ENCODE results near the gene NEK11.
"Not testable (repeated sequence)": the region's sequence is repeated elsewhere in the genome, so short reads cannot be mapped to it uniquely, and the experiment has no call there.

Gene NEK11

DNA sequence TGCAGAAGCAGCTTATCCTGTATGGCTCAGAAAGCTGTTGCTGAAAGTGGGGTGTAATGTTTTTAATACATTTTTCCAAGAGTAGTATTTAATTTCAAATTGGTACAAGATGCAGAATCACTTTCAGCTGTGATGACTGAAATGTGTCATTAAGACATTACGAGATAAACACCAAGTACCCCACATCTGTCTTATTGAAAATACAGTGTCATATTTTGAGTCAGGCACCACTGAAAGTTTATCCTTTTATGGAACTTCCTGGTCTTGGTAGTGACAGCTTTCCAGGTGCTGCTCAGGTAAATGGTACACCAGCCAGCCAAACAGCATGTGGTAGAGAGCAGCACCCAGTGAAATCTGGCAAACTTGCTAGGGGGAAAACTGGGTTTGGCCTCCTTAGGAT is 17.0 kb upstream of the NEK11 start:
- H3K9me3 ChIP-seq (ENCODE audit: control insufficient read depth, low read depth, low read length): no peaks in the 10 kb centered on the region
- no peaks in the 10 kb centered on the region for H3K4me1 ChIP-seq (ENCODE audit: control insufficient read depth, low read depth, low read length)
- no peak overlapping the region for H3K9ac ChIP-seq (ENCODE audit: low read length)
- no peak overlapping the region for H3K27ac ChIP-seq (ENCODE audit: low read length)
- H3K4me3 ChIP-seq (ENCODE audit: low read length): no peak overlapping the region
- H3K27me3 ChIP-seq (ENCODE audit: control insufficient read depth, insufficient read depth, low read length): no peaks in the 10 kb centered on the region
- peaks cover 26% of the 10 kb centered on the region for H3K36me3 ChIP-seq (ENCODE audit: control insufficient read depth, low read depth, low read length)

GRCh38 chr3:131018970-131019369 is 7.7 kb upstream of the NEK11 start:
- Histone ChIP-seq H3K9me3 (ENCODE audit: control insufficient read depth, low read depth, low read length) (no peaks in the 10 kb centered on the region), H3K4me1 (ENCODE audit: control insufficient read depth, low read depth, low read length) (no peaks in the 10 kb centered on the region), H3K9ac (ENCODE audit: low read length) (no peak overlapping the region), H3K27me3 (ENCODE audit: control insufficient read depth, insufficient read depth, low read length) (no peaks in the 10 kb centered on the region), H3K36me3 (ENCODE audit: control insufficient read depth, low read depth, low read length) (peaks cover 21% of the 10 kb centered on the region), H3K4me3 (ENCODE audit: low read length) (no peak overlapping the region), H3K27ac (ENCODE audit: low read length) (no peak overlapping the region)

DNA sequence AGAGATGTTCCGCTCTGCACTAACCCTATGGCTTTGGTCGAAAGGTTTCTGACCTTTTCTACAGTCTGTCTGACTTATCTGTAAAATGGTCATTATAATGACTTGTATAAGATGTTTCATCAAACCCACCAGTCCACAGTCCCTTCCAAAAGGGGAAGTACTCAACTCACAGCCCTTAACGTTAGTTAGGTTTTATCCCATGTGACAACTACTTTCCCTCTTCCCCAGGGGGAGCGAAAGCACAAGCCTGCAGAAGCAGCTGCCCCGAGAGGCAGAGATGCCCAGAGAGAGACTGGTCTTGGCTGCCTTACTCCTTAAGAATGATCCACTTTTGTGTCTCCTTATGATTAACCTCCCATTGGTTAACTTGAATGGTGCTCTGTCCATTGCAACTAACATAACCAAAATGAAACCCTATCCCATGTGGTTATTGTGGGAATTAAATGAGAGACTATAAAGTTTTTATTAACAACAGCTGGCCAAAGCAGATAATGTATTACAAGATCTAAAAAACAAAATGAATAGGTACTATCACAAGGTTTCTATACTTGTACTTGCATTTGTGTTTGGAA is 6.5 kb upstream of the NEK11 start:
- no peak overlapping the region for H3K27ac ChIP-seq (ENCODE audit: low read length)
- no peaks in the 10 kb centered on the region for H3K27me3 ChIP-seq (ENCODE audit: control insufficient read depth, insufficient read depth, low read length)
- H3K36me3 ChIP-seq (ENCODE audit: control insufficient read depth, low read depth, low read length): peaks cover 14% of the 10 kb centered on the region
- H3K4me1 ChIP-seq (ENCODE audit: control insufficient read depth, low read depth, low read length): no peaks in the 10 kb centered on the region
- H3K4me3 ChIP-seq (ENCODE audit: low read length): no peak overlapping the region
- no peak overlapping the region for H3K9ac ChIP-seq (ENCODE audit: low read length)
- no peaks in the 10 kb centered on the region for H3K9me3 ChIP-seq (ENCODE audit: control insufficient read depth, low read depth, low read length)

GRCh38 chr3:131025539-131025938 is 1.1 kb upstream of the NEK11 start:
- no peaks in the 10 kb centered on the region for H3K27me3 ChIP-seq (ENCODE audit: control insufficient read depth, insufficient read depth, low read length)
- no peak overlapping the region for H3K27ac ChIP-seq (ENCODE audit: low read length)
- no peaks in the 10 kb centered on the region for H3K9me3 ChIP-seq (ENCODE audit: control insufficient read depth, low read depth, low read length)
- no peak overlapping the region for H3K9ac ChIP-seq (ENCODE audit: low read length)
- H3K4me3 ChIP-seq (ENCODE audit: low read length): peak overlapping the region; percentile 70
- H3K36me3 ChIP-seq (ENCODE audit: control insufficient read depth, low read depth, low read length): peaks cover 3% of the 10 kb centered on the region
- peaks cover 4% of the 10 kb centered on the region for H3K4me1 ChIP-seq (ENCODE audit: control insufficient read depth, low read depth, low read length)

DNA sequence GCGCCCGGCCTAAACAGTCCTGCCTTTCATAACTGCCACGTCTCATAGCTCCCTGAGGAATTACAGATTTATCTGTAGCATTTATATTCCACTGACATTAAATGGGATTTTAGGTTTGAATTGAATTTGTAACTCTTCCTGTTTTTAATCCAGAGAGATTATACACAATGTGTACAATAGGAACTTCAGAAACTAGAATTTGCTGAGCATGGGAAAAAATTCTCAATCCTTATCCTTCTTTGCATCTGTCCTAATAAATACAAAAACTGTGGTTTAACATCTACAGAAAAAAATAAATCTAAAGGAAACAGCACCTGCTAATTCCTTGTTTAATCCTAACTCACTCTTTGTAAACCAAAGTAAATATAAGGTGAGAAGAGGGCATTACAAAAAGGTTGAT is 2.2 kb downstream of the NEK11 start:
- peaks cover 4% of the 10 kb centered on the region for H3K4me1 ChIP-seq (ENCODE audit: control insufficient read depth, low read depth, low read length)
- no peaks in the 10 kb centered on the region for H3K9me3 ChIP-seq (ENCODE audit: control insufficient read depth, low read depth, low read length)
- H3K27ac ChIP-seq (ENCODE audit: low read length): no peak overlapping the region
- no peak overlapping the region for H3K9ac ChIP-seq (ENCODE audit: low read length)
- no peaks in the 10 kb centered on the region for H3K27me3 ChIP-seq (ENCODE audit: control insufficient read depth, insufficient read depth, low read length)
- H3K4me3 ChIP-seq (ENCODE audit: low read length): no peak overlapping the region
- H3K36me3 ChIP-seq (ENCODE audit: control insufficient read depth, low read depth, low read length): peaks cover 3% of the 10 kb centered on the region

- no peaks in the 10 kb centered on the region for H3K9me3 ChIP-seq (ENCODE audit: control insufficient read depth, low read depth, low read length)
- H3K27me3 ChIP-seq (ENCODE audit: control insufficient read depth, insufficient read depth, low read length): no peaks in the 10 kb centered on the region
- H3K4me3 ChIP-seq (ENCODE audit: low read length): no peak overlapping the region
These were observed 5.0 kb downstream of the NEK11 start for GRCh38 chr3:131031660-131032059.

GRCh38 chr3:131033480-131034080 is 6.9 kb downstream of the NEK11 start:
- Histone ChIP-seq H3K4me3 (ENCODE audit: low read length) (no peak overlapping the region), H3K27me3 (ENCODE audit: control insufficient read depth, insufficient read depth, low read length) (no peaks in the 10 kb centered on the region), H3K36me3 (ENCODE audit: control insufficient read depth, low read depth, low read length) (no peaks in the 10 kb centered on the region), H3K9me3 (ENCODE audit: control insufficient read depth, low read depth, low read length) (no peaks in the 10 kb centered on the region), H3K9ac (ENCODE audit: low read length) (no peak overlapping the region), H3K27ac (ENCODE audit: low read length) (no peak overlapping the region), H3K4me1 (ENCODE audit: control insufficient read depth, low read depth, low read length) (no peaks in the 10 kb centered on the region)

More at GRCh38 chr3:131031660-131032059, 5.0 kb downstream of the NEK11 start:
- Histone ChIP-seq H3K9ac (ENCODE audit: low read length) (no peak overlapping the region), H3K27ac (ENCODE audit: low read length) (no peak overlapping the region), H3K36me3 (ENCODE audit: control insufficient read depth, low read depth, low read length) (no peaks in the 10 kb centered on the region), H3K4me1 (ENCODE audit: control insufficient read depth, low read depth, low read length) (peaks cover 4% of the 10 kb centered on the region)

DNA sequence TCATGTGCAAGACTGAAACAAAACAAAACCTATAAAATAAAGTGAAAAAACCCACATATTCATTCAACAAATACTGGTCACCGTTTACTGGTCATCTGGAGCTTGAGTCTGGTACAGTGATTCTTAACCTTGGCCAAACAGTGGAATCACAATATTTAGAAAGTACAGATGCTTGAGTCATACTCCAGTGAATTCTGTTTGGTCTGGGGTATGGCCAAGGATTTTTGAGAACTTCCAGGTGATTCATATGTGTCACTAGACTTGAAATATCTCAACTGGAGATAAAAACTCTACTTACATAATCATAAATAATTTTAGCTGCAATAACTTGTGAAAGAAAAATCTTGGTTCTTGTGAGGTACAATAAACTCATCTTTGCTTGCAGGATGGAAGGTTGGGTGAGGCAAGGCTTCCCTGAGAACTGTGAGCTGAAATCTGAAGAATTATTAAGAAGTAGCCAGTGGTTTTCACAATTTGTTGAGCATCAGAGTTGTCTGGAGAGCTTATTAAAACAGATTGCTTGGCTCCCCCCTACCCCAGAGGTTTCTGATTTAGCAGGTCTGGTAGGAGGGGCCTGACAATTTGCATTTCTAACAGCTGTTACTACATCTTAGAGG is 9.6 kb downstream of the NEK11 start:
- Histone ChIP-seq H3K4me3 (ENCODE audit: low read length) (no peak overlapping the region), H3K9me3 (ENCODE audit: control insufficient read depth, low read depth, low read length) (no peaks in the 10 kb centered on the region), H3K27me3 (ENCODE audit: control insufficient read depth, insufficient read depth, low read length) (no peaks in the 10 kb centered on the region), H3K4me1 (ENCODE audit: control insufficient read depth, low read depth, low read length) (no peaks in the 10 kb centered on the region), H3K27ac (ENCODE audit: low read length) (no peak overlapping the region), H3K9ac (ENCODE audit: low read length) (no peak overlapping the region), H3K36me3 (ENCODE audit: control insufficient read depth, low read depth, low read length) (no peaks in the 10 kb centered on the region)

GRCh38 chr3:131036986-131037385 is 10.3 kb downstream of the NEK11 start:
- H3K27me3 ChIP-seq (ENCODE audit: control insufficient read depth, insufficient read depth, low read length): no peaks in the 10 kb centered on the region
- H3K9ac ChIP-seq (ENCODE audit: low read length): no peak overlapping the region
- H3K27ac ChIP-seq (ENCODE audit: low read length): no peak overlapping the region
- no peaks in the 10 kb centered on the region for H3K36me3 ChIP-seq (ENCODE audit: control insufficient read depth, low read depth, low read length)
- no peak overlapping the region for H3K4me3 ChIP-seq (ENCODE audit: low read length)
- no peaks in the 10 kb centered on the region for H3K9me3 ChIP-seq (ENCODE audit: control insufficient read depth, low read depth, low read length)
- no peaks in the 10 kb centered on the region for H3K4me1 ChIP-seq (ENCODE audit: control insufficient read depth, low read depth, low read length)

DNA sequence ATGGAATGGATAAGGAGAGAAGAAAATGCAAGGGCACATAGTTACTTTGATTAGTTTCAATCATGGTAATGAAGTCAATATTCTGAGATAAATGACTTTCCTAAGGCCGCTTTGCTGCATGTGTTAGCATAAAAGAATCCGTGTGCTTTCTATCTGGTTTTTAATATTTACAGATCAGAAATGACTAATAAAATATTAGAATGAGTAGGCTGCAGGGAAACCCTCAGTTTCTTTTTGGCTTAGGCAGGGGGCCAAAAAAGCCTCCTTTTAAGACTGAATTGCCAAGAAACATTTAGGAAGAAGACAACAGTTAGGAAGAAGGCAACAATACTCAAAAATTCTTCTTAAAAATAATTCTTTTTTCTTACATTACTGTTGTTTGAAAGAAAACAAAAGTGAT is 11.6 kb downstream of the NEK11 start:
- no peaks in the 10 kb centered on the region for H3K9me3 ChIP-seq (ENCODE audit: control insufficient read depth, low read depth, low read length)
- H3K27ac ChIP-seq (ENCODE audit: low read length): no peak overlapping the region
- no peaks in the 10 kb centered on the region for H3K36me3 ChIP-seq (ENCODE audit: control insufficient read depth, low read depth, low read length)
- no peak overlapping the region for H3K9ac ChIP-seq (ENCODE audit: low read length)
- no peaks in the 10 kb centered on the region for H3K4me1 ChIP-seq (ENCODE audit: control insufficient read depth, low read depth, low read length)
- H3K27me3 ChIP-seq (ENCODE audit: control insufficient read depth, insufficient read depth, low read length): no peaks in the 10 kb centered on the region
- no peak overlapping the region for H3K4me3 ChIP-seq (ENCODE audit: low read length)

- not testable (repeated sequence) for H3K36me3 ChIP-seq (ENCODE audit: control insufficient read depth, low read depth, low read length); H3K4me1 ChIP-seq (ENCODE audit: control insufficient read depth, low read depth, low read length); H3K9ac ChIP-seq (ENCODE audit: low read length); H3K4me3 ChIP-seq (ENCODE audit: low read length); H3K27me3 ChIP-seq (ENCODE audit: control insufficient read depth, insufficient read depth, low read length); H3K9me3 ChIP-seq (ENCODE audit: control insufficient read depth, low read depth, low read length); H3K27ac ChIP-seq (ENCODE audit: low read length)
These were observed 15.8 kb downstream of the NEK11 start for GRCh38 chr3:131042271-131042985.

Data from iPS-18a (cell line).